ENCODE measurements around the gene TRANK1. TPM values are rescaled to one million over a fixed set of nuclear protein-coding genes. Genes with fewer than 3 reads are reported as not detected.

TRANK1 gene
- total and polyA plus RNA-seq, 2 donors from 2014 or later = 1.2 to 21.4 TPM

DNA sequence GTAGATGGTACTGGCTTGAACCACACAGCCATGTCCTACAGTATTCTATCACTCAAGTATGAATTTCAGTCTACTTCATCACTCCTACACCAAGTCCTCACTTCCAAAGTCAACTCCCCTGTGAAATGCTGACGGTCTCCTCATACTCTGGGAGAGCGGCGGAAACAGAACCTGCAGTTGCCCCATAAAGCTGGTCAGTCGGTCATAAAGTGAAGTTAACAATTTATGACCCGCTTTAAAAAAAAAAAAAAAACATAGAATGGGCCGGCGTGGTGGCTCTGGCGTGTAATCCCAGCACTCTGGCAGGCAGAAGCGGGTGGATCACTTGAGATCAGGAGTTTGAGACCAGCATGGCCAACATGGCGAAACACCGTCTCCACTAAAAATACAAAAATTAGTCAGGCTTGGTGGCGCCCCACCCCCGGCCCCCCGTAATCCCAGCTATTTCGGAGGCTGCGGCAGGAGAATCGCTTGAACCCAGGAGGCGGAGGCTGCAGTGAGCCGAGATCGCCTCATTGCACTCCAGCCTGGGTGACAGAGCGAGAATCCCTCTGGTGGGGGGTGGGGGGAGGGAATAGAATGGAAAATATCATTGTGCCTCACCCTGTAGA, 2.1 kb downstream of the TRANK1 start:
- TF ChIP-seq, protein P1, sequence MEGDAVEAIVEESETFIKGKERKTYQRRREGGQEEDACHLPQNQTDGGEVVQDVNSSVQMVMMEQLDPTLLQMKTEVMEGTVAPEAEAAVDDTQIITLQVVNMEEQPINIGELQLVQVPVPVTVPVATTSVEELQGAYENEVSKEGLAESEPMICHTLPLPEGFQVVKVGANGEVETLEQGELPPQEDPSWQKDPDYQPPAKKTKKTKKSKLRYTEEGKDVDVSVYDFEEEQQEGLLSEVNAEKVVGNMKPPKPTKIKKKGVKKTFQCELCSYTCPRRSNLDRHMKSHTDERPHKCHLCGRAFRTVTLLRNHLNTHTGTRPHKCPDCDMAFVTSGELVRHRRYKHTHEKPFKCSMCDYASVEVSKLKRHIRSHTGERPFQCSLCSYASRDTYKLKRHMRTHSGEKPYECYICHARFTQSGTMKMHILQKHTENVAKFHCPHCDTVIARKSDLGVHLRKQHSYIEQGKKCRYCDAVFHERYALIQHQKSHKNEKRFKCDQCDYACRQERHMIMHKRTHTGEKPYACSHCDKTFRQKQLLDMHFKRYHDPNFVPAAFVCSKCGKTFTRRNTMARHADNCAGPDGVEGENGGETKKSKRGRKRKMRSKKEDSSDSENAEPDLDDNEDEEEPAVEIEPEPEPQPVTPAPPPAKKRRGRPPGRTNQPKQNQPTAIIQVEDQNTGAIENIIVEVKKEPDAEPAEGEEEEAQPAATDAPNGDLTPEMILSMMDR (IDR thresholded peaks at IDR 0.05; ENCODE audit: borderline replicate concordance, extremely low read depth, insufficient read depth) = no peak
- intact Hi-C loops (cut with DNase I) = no loop called here
- H3K9ac ChIP-seq (ENCODE audit: low read length in 3 of 3) = no peak overlapping the region
- peak in 2 of 5 donors; percentile 26 to 31 for DNase-seq
- H3K4me1 ChIP-seq (ENCODE audit: control insufficient read depth in 2 of 3, insufficient read depth in 2 of 3, low read depth in 1 of 3, low read length in 3 of 3) = peaks cover 0 to 2% (median 0%) of the 10 kb centered on the region in 3 donors
- H3K4me3 ChIP-seq (ENCODE audit: low read length in 3 of 3) = no peak overlapping the region
- no peak for FAIRE-seq
- no peaks in the 10 kb centered on the region for H3K36me3 ChIP-seq (ENCODE audit: control insufficient read depth in 2 of 3, insufficient read depth in 3 of 3, low read length in 3 of 3)
- no peak overlapping the region for H3K27ac ChIP-seq (ENCODE audit: low read depth in 2 of 2, low read length in 2 of 2)
- H3K9me3 ChIP-seq (ENCODE audit: control insufficient read depth in 2 of 3, insufficient read depth in 1 of 3, low read length in 3 of 3) = no peaks in the 10 kb centered on the region
- H3K27me3 ChIP-seq (ENCODE audit: control insufficient read depth, insufficient read depth, low read length) = no peaks in the 10 kb centered on the region

DNA sequence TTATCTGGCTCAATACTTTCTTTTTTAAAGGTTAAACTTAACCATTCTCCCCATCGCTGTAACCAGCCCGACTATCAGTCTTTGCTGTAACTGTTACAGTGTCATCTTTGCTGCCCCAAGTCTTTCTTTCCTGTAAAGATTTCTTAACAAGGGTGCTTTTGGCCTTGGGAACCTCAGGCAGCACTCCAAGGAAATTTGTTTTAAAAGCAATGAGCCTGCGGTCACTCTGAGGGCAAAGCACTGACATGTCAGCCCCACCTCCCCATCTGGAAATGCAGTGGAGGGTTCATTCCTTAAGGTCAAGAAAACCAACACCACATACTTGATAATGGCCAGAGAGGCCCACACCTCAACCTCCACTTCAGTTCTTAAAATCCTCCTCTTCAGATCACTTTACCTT, 3.2 kb downstream of the TRANK1 start:
- H3K9ac ChIP-seq (ENCODE audit: low read length in 3 of 3) = no peak overlapping the region
- FAIRE-seq (no peak), DNase-seq (no peak)
- H3K27ac ChIP-seq (ENCODE audit: low read depth in 2 of 2, low read length in 2 of 2) = no peak overlapping the region
- no peak overlapping the region for H3K4me3 ChIP-seq (ENCODE audit: low read length in 3 of 3)
- H3K9me3 ChIP-seq (ENCODE audit: control insufficient read depth in 2 of 3, insufficient read depth in 1 of 3, low read length in 3 of 3) = no peaks in the 10 kb centered on the region
- TF ChIP-seq, protein P1 (IDR thresholded peaks at IDR 0.05; ENCODE audit: borderline replicate concordance, extremely low read depth, insufficient read depth) = no peak
- H3K36me3 ChIP-seq (ENCODE audit: control insufficient read depth in 2 of 3, insufficient read depth in 3 of 3, low read length in 3 of 3) = no peaks in the 10 kb centered on the region
- intact Hi-C loops (cut with DNase I) = no loop called here
- no peaks in the 10 kb centered on the region for H3K27me3 ChIP-seq (ENCODE audit: control insufficient read depth, insufficient read depth, low read length)
- peaks cover 0 to 2% (median 0%) of the 10 kb centered on the region in 3 donors for H3K4me1 ChIP-seq (ENCODE audit: control insufficient read depth in 2 of 3, insufficient read depth in 2 of 3, low read depth in 1 of 3, low read length in 3 of 3)

DNA sequence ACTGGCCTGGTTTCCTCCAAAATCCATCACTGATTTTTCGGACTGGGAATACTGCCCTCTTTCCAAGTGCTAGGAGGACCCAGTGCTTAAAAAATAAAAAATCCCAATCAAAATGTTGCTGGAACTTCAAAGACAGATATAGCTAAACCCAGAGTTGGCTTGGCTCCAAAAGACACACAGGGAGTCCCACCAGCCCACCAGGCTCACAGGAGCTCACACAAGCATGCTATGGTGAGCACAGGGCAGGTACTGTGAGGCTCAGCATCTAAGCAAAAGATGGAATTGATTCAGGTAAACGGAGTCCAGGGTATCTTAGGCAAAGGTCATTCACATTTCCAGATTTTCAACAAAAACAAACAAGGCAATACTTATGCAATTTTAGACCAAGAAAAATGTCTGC, 3.7 kb downstream of the TRANK1 start:
- H3K9ac ChIP-seq (ENCODE audit: low read length in 3 of 3) = no peak overlapping the region
- TF ChIP-seq, protein P1 (IDR thresholded peaks at IDR 0.05; ENCODE audit: borderline replicate concordance, extremely low read depth, insufficient read depth) = no peak
- no peaks in the 10 kb centered on the region for H3K27me3 ChIP-seq (ENCODE audit: control insufficient read depth, insufficient read depth, low read length)
- no peak for DNase-seq
- FAIRE-seq = no peak
- H3K9me3 ChIP-seq (ENCODE audit: control insufficient read depth in 2 of 3, insufficient read depth in 1 of 3, low read length in 3 of 3) = no peaks in the 10 kb centered on the region
- H3K4me1 ChIP-seq (ENCODE audit: control insufficient read depth in 2 of 3, insufficient read depth in 2 of 3, low read depth in 1 of 3, low read length in 3 of 3) = peaks cover 0 to 2% (median 0%) of the 10 kb centered on the region in 3 donors
- intact Hi-C loops (cut with DNase I) = no loop called here
- no peak overlapping the region for H3K4me3 ChIP-seq (ENCODE audit: low read length in 3 of 3)
- H3K36me3 ChIP-seq (ENCODE audit: control insufficient read depth in 2 of 3, insufficient read depth in 3 of 3, low read length in 3 of 3) = no peaks in the 10 kb centered on the region
- no peak overlapping the region for H3K27ac ChIP-seq (ENCODE audit: low read depth in 2 of 2, low read length in 2 of 2)

DNA sequence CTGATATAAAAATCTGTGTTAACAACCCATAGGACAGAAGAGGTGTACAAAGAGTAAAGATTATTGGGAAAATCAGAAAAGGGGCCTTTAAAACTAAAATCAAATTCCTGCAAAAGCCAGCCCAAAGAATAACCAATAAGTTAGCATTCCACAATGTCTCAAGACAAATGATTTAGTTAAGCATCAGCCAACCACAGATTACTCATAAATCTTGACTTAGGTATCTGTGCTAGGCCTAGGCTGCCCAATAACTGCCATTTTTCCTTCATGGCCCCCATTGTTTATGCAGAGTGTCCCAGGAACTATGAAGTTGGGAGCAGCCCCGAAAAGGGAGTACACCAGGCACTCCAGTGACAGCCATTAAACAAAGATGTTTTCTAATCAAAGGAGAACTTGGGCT, 7.4 kb downstream of the TRANK1 start:
- Histone ChIP-seq H3K27ac (ENCODE audit: low read depth in 2 of 2, low read length in 2 of 2) (no peak overlapping the region), H3K9me3 (ENCODE audit: control insufficient read depth in 2 of 3, insufficient read depth in 1 of 3, low read length in 3 of 3) (no peaks in the 10 kb centered on the region), H3K4me1 (ENCODE audit: control insufficient read depth in 2 of 3, insufficient read depth in 2 of 3, low read depth in 1 of 3, low read length in 3 of 3) (no peaks in the 10 kb centered on the region), H3K9ac (ENCODE audit: low read length in 3 of 3) (no peak overlapping the region), H3K4me3 (ENCODE audit: low read length in 3 of 3) (no peak overlapping the region), H3K27me3 (ENCODE audit: control insufficient read depth, insufficient read depth, low read length) (no peaks in the 10 kb centered on the region), H3K36me3 (ENCODE audit: control insufficient read depth in 2 of 3, insufficient read depth in 3 of 3, low read length in 3 of 3) (no peaks in the 10 kb centered on the region)
- intact Hi-C loops (cut with DNase I) = no loop called here
- FAIRE-seq (no peak), DNase-seq (no peak)
- TF ChIP-seq, protein P1 (IDR thresholded peaks at IDR 0.05; ENCODE audit: borderline replicate concordance, extremely low read depth, insufficient read depth) = no peak
